22Rv1 (cell line): ENCODE data around the gene BDP1.
"Not testable (repeated sequence)": the region's sequence is repeated elsewhere in the genome, so short reads cannot be mapped to it uniquely, and the experiment has no call there.

ENCODE experiments used
- CTCF ChIP-seq: fragments of 450-650 bp; IDR thresholded peaks from 2 replicates; pipeline ENCODE4 v1.5.1; 2017; ENCODE audit warnings: mild to moderate bottlenecking
- ZFX ChIP-seq: fragments of 450-650 bp; IDR thresholded peaks from 2 replicates; pipeline ENCODE4 v1.6.1; 2017; ENCODE audit warnings: antibody characterized with exemption, borderline replicate concordance

DNA sequence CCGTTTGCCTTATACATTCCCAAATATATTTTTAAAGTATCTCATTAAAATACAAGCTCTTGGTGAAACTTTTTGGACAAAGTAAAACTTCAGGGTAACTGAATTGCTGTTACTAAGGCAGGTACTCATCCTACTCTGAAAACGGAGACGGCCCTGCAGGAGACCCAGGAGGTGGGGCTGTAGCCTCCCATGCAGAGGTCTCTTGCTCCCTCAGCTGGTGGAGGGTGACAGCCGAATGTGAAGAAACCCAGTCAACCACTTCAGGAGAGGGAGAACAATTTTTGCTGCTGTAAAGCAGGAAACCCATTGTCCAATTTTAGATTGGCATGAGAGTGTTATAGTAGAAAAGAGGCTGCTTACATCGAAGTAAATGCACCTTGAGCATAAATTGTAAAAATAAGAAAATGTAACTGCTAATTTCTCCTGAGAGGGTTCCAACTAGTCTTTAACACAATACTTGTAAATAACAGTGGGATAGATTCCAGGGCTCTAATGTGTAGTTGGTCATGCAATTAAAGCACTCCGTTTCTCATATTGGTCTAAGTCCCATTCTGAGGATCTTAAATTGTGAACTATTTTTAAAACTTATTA lies 8.1 kb upstream of the BDP1 start:
- peak; percentile 67 for TF ChIP-seq CTCF
- TF ChIP-seq ZFX, result not testable (repeated sequence)
